Fibroblast of skin of left quadriceps (primary cell): ENCODE measurements around the gene LY6G5B.

Source experiments
- DNase-seq, 2 experiments: peaks; one replicate each; pipeline ENCODE4 v3.0.0-alpha.2; 2013; ENCODE audit warnings: low read depth in 2 of 2

The LY6G5B gene, protein sequence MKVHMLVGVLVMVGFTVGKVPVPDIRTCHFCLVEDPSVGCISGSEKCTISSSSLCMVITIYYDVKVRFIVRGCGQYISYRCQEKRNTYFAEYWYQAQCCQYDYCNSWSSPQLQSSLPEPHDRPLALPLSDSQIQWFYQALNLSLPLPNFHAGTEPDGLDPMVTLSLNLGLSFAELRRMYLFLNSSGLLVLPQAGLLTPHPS

DNA sequence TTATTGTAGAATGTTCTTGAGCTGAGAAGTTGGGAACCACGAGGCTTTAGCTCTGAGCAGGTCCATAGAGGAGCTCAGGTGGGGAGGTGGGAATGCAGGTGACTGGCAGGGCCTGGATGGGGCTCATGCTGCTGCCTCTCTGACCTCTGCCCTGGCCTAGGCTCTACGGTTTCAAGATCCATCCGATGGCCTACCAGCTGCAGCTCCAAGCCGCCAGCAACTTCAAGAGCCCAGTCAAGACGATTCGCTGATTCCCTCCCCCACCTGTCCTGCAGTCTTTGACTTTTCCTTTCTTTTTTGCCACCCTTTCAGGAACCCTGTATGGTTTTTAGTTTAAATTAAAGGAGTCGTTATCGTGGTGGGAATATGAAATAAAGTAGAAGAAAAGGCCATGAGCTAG, at the start of gene LY6G5B:
Gene LY6G5B, plus strand, starts transcription at position 301 of the 400 bp plus-strand sequence. CDS start 975 bp downstream, outside the sequence.
- DNase-seq = no peak

DNA sequence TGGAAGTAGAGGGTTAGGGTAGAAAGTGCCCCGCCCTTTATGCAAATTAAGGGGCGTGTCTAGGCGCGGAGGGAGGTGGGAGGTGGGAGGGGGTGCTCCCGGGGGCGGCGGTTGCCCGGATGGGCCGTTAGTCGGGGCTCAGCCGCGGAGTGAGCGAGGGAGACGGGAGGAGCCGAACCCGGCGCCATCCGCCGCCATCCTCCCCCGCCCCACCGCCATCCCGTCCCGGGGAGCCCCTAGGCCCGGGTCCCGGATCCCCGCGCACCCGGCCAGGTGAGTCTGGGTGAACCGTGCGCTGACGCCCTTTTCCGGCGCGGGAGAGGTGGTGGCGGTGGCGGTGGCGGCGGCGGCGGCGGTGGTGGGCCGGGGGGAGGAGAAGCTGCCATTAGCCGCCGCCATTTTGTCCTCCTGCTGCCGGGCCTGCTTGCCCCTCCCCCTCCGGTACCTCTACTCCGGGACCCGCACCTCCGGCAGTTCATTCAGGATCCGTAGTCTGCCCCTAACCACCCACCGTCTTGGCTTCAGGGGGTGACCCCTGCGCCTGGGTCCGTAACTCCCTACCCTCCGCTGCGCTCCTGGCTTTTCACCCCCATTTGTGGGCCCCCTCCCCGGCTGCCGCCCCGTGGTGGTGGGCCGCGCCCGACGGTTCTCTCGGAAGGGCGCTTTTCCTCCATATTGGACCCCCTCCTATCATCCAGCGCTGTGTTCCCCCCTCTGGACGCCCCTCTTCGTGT, 49.0 kb upstream of the LY6G5B start, which contains the start of gene PRRC2A:
Gene PRRC2A, plus strand, starts transcription at position 130 of the 734 bp plus-strand sequence. CDS start 2,075 bp downstream, outside the sequence.
- DNase-seq = peak in 1 of 2 experiments; percentile 99

DNA sequence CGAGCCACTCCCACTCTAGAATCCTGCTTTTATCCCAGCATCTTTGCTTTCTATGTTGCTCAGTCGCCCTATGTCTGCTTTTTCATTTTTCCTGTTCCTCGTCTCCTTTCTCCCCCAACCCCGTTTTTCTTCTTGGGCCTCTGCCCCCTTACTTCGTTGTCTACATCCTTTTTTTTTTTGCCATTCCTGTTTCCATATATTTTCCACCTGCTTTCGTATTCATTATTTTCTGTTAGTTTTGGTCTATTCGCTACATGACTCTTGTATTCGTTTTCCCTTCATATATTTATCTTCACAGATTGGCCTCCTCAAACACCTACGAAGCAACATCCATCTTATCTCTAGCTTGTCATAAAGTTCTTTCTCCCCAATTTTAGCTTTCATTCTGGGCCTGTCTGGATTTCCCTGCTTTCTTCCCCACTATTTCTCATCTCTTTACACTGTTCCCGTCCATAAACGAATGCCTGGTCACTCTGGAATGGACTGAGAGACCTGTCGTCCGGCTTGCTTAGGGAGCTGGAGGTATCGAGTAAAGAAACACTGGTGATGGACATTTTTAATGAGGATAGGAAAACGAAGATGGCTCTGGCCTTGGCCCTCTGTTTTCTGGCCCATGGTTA, 48.3 kb upstream of the LY6G5B start:
- no peak for DNase-seq

DNA sequence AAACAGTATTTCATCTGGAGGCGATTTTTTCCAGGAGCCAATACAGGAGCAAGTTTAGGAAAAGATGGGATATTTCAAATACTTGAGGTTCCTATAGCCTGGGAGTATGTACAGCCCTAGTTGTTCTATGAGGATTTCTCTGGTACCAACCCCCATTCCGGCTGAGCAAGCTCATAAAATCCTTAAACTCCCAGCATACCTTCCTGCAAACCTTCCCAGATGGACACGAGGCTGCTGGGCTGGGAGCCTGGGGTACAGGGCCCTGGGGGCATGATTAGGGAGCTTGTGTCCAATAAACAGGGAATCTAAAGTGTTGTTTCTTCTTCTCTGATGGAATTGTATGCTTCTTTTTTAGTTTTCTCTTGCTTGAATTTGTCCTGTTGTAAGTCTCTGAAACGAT, 47.8 kb upstream of the LY6G5B start:
- DNase-seq = no peak

DNA sequence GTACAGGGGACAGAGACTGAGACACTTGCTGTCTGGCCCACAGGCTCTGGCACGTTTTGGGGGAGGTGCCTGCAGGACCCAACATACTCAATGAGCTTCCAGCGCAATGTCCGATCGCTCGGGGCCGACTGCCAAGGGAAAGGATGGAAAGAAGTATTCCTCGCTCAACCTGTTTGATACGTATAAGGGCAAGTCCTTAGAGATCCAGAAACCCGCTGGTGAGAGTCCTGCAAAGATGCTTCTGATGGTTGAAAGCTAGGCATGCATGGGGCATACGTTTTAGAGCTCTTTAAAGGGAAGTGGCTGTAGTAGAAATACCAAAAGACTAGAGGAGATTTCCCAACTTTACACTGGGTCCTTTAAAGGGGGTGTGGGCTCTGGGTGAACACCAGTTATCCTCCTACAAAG, 47.1 kb upstream of the LY6G5B start:
- no peak for DNase-seq

DNA sequence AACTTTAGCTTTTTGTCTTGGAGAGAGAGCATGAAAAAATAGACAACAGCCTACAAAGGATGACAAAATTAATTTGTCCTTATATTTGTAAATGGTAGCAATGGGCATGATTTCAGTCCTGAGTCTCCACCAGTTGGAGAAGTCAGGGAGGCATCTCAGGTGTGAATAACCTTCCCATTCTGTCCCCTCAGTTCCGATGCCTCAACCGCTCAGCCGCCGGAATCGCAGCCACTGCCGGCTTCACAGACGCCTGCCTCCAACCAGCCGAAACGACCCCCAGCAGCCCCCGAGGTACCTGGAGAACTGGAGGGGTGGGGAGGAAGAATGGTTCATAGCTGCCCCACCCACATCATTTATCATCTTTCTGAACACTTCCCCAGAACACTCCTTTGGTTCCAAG, 45.7 kb upstream of the LY6G5B start:
- DNase-seq = no peak

DNA sequence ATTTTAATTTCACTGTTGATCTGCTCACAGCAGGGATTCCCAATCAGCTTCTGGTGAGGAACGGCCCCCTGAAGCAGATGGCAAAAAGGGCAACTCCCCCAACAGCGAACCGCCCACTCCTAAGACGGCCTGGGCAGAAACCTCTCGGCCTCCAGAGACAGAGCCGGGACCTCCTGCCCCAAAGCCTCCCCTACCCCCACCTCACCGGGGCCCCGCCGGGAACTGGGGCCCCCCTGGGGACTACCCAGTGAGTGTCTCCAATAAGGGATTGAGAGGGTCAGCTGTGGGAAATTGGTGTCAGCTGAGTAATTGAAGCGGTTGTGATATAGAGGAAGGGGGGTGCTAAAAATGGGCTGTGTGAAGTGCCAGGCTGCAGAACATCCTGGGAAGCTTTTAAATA, 42.8 kb upstream of the LY6G5B start:
- no peak for DNase-seq

DNA sequence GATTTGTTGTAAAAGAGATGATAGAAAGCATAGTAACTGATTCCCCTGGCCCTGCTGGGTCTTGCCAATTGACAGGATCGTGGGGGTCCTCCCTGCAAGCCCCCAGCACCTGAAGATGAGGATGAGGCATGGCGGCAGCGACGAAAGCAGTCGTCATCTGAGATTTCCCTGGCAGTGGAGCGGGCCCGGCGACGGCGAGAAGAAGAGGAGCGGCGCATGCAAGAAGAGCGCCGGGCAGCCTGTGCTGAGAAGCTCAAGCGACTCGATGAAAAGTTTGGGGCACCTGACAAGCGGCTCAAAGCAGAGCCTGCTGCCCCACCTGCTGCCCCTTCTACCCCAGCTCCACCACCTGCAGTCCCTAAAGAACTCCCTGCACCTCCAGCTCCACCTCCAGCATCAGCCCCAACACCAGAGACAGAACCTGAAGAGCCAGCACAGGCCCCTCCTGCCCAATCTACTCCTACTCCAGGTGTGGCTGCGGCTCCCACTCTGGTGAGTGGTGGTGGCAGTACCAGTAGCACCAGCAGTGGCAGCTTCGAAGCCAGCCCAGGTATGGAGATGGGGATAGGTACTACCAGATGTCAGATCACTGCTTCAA, 42.0 kb upstream of the LY6G5B start:
- DNase-seq = no peak

DNA sequence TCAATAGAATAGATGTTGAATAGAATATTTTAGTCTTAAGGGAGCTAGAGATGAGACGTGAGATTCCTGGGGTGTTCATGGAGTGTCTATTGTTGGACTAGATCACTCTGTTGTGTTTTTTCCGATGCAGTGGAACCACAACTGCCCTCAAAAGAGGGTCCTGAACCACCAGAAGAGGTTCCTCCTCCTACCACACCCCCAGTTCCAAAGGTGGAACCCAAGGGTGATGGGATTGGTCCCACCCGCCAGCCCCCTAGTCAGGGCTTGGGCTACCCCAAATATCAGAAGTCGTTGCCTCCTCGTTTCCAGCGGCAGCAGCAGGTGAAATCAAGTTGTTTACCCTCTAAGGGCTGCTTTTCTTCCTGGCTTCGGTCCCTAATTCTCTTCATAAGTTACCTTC, 40.8 kb upstream of the LY6G5B start:
- no peak for DNase-seq

DNA sequence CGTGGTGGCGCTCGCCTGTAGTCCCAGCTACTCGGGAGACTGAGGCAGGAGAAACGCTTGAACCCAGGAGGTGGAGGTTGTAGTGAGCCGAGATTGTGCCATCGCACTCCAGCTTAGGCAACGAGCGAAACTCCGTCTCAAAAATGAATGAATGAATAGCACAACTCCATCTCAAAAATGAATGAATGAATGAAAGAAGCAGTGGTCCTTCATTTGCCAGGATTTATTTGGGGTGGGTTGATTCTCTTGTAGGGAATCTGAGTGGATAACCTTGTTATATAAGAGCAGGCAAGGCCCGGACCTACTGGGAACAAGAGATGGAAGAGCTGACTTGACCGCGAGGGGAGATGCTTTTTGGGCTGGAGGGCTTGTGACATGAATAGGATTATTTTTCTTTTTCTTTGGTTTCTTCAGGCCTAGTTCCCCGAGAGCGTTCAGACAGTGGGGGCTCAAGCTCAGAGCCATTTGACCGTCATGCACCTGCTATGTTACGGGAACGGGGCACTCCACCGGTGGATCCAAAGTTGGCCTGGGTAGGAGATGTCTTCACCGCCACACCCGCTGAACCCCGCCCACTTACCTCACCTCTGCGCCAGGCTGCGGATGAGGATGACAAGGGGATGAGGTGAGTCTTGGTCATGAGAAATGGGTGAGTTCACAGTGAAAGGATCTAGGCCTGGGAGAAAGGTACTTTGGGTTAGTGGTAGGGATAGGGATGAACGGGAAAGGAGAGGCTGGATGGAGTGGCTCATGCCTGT, 39.4 kb upstream of the LY6G5B start:
- DNase-seq = no peak

DNA sequence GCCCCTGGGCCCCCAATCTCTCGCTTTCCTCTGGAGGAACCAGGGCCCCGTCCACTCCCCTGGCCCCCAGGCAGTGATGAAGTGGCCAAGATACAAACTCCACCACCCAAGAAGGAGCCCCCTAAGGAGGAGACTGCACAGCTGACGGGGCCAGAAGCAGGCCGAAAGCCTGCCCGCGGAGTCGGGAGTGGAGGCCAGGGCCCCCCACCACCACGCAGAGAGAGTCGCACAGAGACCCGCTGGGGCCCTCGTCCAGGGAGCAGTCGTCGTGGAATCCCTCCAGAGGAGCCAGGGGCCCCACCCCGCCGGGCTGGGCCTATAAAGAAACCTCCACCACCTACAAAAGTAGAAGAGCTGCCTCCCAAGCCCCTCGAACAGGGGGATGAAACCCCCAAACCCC, 38.6 kb upstream of the LY6G5B start:
- DNase-seq = no peak

DNA sequence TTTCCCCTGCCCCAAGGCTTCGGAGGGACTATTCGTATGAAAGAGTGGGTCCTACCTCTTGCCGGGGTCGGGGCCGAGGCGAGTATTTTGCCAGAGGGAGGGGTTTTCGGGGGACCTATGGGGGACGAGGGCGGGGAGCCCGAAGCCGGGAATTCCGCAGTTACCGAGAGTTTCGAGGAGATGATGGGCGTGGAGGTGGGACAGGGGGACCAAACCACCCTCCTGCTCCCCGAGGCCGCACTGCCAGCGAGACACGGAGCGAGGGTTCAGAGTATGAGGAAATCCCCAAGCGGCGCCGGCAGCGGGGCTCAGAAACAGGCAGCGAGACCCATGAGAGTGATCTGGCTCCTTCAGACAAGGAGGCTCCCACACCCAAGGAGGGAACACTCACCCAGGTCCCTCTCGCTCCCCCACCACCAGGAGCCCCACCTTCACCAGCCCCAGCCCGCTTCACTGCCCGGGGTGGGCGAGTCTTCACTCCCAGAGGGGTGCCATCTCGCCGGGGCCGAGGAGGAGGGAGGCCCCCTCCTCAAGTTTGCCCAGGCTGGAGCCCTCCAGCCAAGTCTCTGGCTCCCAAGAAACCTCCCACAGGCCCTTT, 38.0 kb upstream of the LY6G5B start:
- DNase-seq = no peak

DNA sequence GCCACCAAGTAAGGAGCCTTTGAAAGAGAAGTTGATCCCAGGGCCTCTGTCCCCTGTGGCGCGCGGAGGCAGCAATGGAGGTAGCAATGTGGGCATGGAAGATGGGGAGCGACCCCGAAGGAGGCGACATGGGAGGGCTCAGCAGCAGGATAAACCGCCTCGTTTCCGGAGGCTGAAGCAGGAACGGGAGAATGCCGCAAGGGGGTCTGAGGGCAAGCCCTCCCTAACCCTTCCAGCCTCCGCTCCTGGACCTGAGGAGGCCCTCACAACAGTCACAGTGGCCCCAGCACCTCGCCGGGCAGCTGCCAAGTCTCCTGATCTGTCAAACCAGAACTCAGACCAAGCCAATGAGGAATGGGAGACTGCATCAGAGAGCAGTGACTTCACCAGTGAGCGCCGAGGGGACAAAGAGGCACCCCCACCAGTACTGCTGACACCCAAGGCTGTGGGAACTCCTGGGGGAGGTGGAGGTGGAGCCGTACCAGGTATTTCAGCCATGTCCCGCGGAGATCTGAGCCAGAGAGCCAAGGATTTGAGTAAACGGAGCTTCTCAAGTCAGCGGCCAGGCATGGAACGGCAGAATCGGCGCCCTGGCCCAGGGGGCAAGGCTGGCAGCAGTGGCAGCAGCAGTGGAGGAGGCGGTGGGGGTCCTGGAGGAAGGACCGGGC, 37.4 kb upstream of the LY6G5B start:
- no peak for DNase-seq

DNA sequence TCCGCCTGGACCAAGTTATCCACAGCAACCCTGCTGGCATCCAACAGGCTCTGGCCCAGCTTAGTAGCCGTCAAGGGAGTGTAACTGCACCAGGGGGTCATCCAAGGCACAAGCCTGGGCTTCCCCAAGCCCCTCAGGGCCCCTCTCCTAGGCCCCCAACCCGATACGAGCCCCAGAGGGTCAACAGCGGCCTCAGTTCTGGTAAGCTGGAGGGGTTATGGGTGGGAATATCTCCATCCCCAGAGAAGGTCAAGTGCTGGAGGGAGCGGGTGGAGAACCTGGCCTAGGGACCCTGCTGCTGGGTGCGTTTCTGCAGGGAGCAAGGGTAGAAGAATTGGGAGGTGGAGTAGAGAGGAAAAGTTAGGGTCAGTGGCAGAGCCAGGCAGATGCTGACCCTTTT, 36.3 kb upstream of the LY6G5B start:
- no peak for DNase-seq

DNA sequence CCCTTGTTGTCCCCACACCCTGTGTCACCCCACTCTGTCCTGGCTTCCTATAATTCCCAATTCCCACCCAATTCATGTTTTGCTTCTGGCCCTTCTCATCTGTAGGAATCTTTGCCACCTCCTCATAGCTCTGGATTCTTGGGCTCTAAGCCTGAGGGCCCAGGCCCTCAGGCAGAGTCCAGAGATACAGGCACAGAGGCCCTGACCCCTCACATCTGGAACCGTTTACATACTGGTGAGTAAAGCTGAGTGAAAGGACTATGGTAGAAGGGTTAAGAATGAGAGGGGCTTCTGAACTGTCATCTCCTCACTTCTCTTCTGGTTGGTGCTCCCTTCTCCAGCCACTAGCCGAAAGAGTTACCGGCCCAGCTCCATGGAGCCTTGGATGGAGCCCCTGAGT, 35.6 kb upstream of the LY6G5B start:
- no peak for DNase-seq

DNA sequence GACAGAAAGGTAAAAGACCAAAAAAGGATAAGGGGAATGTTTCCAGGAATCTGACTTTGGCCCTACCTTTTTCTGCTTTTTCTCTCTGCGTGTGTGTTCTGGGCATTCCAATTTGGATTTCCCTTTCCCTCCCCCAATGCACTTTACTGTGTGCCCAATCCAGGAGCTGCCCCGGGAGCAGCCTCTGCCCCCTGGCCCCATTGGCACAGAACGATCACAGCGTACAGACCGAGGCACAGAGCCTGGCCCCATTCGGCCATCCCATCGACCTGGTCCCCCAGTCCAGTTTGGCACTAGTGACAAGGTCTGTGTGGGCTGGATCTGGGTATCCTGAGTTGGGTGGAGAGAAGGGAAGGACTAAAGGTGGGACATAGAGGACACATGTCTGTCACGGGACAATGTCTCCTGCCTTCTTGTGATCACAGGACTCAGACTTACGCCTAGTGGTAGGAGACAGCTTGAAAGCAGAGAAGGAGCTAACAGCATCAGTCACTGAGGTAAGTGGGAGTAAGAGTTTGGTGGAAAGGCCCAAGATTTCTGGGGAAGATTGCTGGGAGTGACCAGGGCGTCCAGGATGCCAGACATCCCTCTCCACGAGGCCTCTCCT, 34.7 kb upstream of the LY6G5B start:
- DNase-seq = no peak

DNA sequence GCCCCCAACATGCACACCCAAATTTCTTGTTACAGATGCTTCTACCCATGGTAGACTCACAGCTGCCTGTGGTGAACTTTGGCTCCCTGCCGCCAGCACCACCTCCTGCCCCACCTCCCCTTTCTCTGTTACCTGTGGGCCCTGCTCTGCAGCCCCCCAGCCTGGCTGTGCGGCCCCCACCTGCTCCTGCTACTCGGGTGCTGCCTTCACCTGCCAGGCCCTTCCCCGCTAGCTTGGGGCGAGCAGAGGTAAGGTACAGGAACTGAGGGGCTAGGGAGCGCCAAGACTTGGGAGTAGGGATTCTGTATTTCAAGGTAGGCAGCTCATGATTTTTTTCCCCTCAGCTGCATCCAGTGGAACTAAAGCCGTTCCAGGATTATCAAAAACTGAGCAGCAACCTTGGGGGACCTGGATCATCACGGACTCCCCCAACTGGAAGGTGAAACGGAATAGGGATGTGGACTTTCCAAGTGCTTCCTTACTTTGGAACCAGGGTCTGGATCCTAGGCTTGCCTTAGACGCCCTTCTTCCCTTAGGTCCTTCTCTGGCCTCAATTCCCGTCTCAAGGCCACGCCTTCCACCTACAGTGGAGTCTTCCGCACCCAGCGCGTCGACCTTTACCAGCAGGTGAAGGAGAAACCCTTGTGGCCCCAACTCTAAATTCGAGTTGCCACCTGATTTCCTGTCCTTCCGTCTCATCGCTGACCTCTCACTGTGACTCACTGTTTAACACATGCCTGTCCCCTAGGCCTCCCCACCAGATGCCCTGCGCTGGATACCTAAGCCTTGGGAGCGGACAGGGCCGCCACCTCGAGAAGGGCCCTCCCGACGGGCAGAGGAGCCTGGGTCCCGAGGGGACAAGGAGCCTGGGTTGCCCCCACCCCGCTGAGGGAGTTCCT, 32.8 kb upstream of the LY6G5B start:
- no peak for DNase-seq

DNA sequence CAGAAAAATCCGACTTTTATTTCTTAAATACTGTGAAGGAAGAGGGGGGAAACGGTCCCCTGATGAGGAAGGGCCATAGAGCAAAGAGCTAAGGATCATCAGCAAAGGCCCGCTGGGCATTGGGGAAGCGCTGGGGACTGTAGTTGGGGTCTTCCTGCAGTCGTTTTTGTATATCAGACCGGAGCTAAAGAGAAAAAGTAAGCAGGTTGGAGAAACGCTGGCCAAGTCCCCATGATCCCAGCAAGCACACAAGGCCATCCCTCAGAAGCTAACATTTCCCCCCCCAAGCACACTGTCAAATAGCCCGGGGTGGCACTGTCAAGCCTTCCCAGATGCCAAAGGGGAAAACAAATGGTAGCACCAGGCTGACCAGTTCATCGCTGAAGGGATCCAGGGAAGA, 30.7 kb upstream of the LY6G5B start:
- no peak for DNase-seq

DNA sequence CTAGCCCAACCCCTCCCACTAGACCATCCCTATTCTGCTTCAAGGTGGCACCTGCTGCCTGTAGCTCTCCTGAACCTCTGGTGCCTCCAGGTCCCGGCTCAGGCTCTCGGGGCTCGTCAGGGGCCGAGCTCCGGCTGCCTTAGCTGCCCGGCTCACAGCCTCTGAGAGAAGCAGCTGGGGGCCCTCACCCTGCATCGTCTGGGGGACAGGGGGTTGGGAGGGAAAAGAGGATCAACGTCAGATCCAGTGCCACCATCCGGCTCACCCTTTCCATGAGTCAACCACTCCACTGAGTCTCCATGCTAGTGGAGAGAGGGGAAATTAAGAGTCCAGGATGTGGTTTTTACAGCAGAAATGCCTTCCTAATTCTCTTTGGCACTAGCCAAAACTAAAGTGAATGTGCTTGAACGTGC, 30.3 kb upstream of the LY6G5B start:
- DNase-seq = no peak
